ENCODE measurements around the gene TMEM52B. TPM values are rescaled to one million over a fixed set of nuclear protein-coding genes. Genes with fewer than 3 reads are reported as not detected.
"Not testable (repeated sequence)": the region's sequence is repeated elsewhere in the genome, so short reads cannot be mapped to it uniquely, and the experiment has no call there.

The TMEM52B gene
- total RNA-seq, 1 donor from 2014 or later = not detected

DNA sequence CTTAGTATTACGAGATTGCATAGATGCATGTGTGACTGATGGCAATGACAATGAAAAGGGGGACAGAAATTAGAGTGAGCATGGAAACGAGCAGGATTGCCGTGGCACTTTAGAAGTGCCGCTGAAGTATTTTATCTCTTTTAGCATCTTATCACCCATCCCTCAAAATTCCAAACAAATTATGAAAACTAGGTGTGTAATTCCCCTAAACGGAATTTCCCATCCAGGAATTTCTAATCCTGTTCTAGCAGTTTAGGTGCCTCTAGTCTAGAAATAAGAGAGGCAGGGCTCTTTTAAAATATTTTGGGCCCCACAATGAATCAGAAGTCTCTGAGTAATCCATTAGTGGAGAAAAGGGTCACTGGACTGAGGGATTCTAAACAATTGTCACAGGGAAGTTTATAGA, 947 bp downstream of the TMEM52B start:
- Histone ChIP-seq H3K27ac (no peak overlapping the region), H3K9me3 (no peaks in the 10 kb centered on the region), H3K4me1 (no peaks in the 10 kb centered on the region), H3K4me3 (no peak overlapping the region), H3K27me3 (no peaks in the 10 kb centered on the region), H3K36me3 (no peaks in the 10 kb centered on the region)
- intact Hi-C loops (cut with DNase I) = no loop called here
- no peak for DNase-seq (ENCODE audit: extremely low spot score in 2 of 2)
- TF ChIP-seq POLR2A (IDR thresholded peaks at IDR 0.05) (no peak), POLR2AphosphoS5 (IDR thresholded peaks at IDR 0.05; ENCODE audit: insufficient read depth in 1 of 2, low read depth in 1 of 2) (no peak)
- TF ChIP-seq, protein P1, sequence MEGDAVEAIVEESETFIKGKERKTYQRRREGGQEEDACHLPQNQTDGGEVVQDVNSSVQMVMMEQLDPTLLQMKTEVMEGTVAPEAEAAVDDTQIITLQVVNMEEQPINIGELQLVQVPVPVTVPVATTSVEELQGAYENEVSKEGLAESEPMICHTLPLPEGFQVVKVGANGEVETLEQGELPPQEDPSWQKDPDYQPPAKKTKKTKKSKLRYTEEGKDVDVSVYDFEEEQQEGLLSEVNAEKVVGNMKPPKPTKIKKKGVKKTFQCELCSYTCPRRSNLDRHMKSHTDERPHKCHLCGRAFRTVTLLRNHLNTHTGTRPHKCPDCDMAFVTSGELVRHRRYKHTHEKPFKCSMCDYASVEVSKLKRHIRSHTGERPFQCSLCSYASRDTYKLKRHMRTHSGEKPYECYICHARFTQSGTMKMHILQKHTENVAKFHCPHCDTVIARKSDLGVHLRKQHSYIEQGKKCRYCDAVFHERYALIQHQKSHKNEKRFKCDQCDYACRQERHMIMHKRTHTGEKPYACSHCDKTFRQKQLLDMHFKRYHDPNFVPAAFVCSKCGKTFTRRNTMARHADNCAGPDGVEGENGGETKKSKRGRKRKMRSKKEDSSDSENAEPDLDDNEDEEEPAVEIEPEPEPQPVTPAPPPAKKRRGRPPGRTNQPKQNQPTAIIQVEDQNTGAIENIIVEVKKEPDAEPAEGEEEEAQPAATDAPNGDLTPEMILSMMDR (IDR thresholded peaks at IDR 0.05) = no peak

DNA sequence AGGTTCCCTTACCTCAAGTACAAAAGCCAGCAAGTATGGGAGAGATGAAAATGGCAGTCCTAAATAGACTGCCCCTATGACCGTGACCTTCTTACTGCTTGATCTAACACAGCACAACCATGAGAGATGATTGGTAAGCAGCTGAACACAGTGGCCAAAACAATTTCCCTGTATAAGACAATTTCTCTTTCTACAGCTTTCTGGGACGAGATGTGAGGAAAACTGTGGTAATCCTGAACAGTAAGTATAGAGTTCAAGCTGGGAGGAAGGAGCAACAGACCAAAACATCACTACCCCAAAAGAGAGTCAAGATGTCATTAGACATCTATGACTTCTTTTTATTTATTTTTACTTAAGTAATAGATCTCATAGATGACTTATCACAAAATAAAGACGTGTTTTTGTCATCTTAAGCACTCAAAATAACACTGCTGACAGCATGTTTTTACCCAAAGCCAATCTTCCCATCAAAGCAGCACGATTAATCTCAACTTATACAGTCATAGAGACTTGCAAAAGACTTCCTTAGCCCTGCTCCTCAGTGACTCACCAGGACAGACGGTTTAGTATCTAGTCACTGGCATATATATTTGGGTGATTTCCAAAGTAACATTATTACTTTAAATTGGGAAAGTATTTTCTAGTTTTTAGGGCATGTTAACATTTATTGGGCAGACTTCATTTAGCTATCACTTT, 3.7 kb downstream of the TMEM52B start:
- no peak for DNase-seq (ENCODE audit: extremely low spot score in 2 of 2)
- Histone ChIP-seq H3K9me3 (no peaks in the 10 kb centered on the region), H3K4me3 (no peak overlapping the region), H3K27me3 (no peaks in the 10 kb centered on the region), H3K27ac (no peak overlapping the region), H3K4me1 (no peaks in the 10 kb centered on the region), H3K36me3 (no peaks in the 10 kb centered on the region)
- intact Hi-C loops (cut with DNase I) = no loop called here
- TF ChIP-seq, protein P1 (IDR thresholded peaks at IDR 0.05) = no peak
- TF ChIP-seq POLR2A (IDR thresholded peaks at IDR 0.05) = no peak
- peak in 1 of 2 donors; percentile 62 for TF ChIP-seq POLR2AphosphoS5 (IDR thresholded peaks at IDR 0.05; ENCODE audit: insufficient read depth in 1 of 2, low read depth in 1 of 2)

DNA sequence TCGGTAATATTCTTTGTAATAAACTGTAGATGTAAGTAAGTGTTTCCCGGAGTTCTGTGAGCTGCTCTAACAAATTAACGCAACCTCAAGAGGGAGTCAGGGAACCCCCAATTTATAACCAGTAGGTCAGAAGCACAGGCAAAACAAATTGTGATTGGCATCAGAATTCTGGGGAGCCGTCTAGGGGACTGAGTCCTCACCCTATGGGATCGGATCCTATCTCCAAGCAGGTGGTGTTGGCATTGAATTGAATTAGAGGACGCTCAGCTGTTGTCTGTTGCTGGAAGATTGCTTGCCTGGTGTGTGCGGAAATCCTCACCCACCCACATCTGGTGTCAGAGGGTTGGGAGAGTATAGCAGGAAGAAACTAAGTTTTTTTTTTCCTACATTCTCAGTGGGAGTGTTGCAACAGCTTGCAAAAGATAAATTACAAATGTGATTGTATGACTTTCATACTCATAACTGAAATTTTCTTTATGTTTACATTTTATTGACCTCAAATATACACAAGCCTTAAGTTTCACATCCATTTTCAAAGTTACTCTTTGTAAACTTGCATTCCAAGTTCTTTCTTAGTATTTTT, 5.5 kb downstream of the TMEM52B start:
- Histone ChIP-seq H3K4me3 (no peak overlapping the region), H3K27me3 (no peaks in the 10 kb centered on the region), H3K27ac (no peak overlapping the region), H3K36me3 (no peaks in the 10 kb centered on the region), H3K9me3 (no peaks in the 10 kb centered on the region), H3K4me1 (no peaks in the 10 kb centered on the region)
- TF ChIP-seq, protein P1 (IDR thresholded peaks at IDR 0.05) = no peak
- TF ChIP-seq POLR2A (IDR thresholded peaks at IDR 0.05) (no peak), POLR2AphosphoS5 (IDR thresholded peaks at IDR 0.05; ENCODE audit: insufficient read depth in 1 of 2, low read depth in 1 of 2) (no peak)
- intact Hi-C loops (cut with DNase I) = no loop called here
- no peak for DNase-seq (ENCODE audit: extremely low spot score in 2 of 2)

DNA sequence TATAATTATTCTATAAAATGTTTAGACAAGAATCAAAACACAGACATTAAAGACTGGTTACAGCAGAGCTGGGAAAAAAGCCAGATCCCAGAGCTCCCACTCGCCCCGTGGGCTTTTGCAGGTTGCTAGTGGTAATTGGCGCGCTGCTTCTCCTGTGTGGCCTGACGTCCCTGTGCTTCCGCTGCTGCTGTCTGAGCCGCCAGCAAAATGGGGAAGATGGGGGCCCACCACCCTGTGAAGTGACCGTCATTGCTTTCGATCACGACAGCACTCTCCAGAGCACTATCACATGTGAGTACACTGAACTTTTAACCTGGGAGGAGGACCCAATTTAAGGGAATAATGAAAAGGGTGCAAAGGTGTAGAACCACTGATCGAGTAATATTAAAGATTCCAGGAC, 7.5 kb downstream of the TMEM52B start:
- TF ChIP-seq POLR2AphosphoS5 (IDR thresholded peaks at IDR 0.05; ENCODE audit: insufficient read depth in 1 of 2, low read depth in 1 of 2) (no peak), POLR2A (IDR thresholded peaks at IDR 0.05) (no peak)
- TF ChIP-seq, protein P1 (IDR thresholded peaks at IDR 0.05) = no peak
- intact Hi-C loops (cut with DNase I) = loop anchor here (5.0 kb wide), 1 partner anchor 34 kb away; no protein-coding TSS in a partner anchor
- H3K4me1 ChIP-seq = no peaks in the 10 kb centered on the region
- H3K27me3 ChIP-seq = no peaks in the 10 kb centered on the region
- no peak for DNase-seq (ENCODE audit: extremely low spot score in 2 of 2)
- no peak overlapping the region for H3K27ac ChIP-seq
- H3K9me3 ChIP-seq = no peaks in the 10 kb centered on the region
- no peaks in the 10 kb centered on the region for H3K36me3 ChIP-seq
- H3K4me3 ChIP-seq = no peak overlapping the region

DNA sequence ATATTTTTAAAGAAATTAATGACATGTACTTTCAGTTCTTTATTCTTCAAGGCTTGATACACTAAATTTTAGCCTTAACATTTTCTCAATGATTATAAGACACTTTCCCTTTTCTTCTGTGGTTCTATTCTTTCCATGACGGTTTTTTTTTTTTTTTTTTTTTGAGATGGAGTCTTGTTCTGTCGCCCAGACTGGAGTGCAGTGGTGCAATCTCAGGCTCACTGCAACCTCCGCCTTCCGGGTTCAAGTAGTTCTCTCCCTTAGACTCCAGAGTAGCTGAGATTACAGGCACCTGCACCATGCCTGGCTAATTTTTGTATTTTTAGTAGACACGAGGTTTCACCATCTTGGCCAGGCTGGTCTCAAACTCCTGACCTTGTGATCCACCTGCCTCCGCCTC, 8.1 kb downstream of the TMEM52B start:
- not testable (repeated sequence) for H3K27ac ChIP-seq; H3K27me3 ChIP-seq; DNase-seq (ENCODE audit: extremely low spot score in 2 of 2); H3K9me3 ChIP-seq; H3K4me3 ChIP-seq; H3K36me3 ChIP-seq; H3K4me1 ChIP-seq
- intact Hi-C loops (cut with DNase I) = loop anchor here (5.0 kb wide), 1 partner anchor 35 kb away; no protein-coding TSS in a partner anchor
